ENCODE data around the gene LRBA. TPM values are rescaled to one million over a fixed set of nuclear protein-coding genes. Genes with fewer than 3 reads are reported as not detected.
A peak's percentile ranks its signal among the peaks of the same experiment; 100 is the strongest.

LRBA gene
- total and polyA plus RNA-seq, 5 donors from 2014 or later: 23.0 to 95.3 (median 25.4) TPM

- no peak overlapping the region for H3K27ac ChIP-seq (ENCODE audit: insufficient read depth, low read length, poor library complexity, severe bottlenecking)
- H3K27me3 Mint-ChIP-seq: no peaks in the 10 kb centered on the region
- no peak overlapping the region for H3K4me3 Mint-ChIP-seq
- H3K4me3 ChIP-seq (ENCODE audit: low read depth, low read length): no peak overlapping the region
- H3K4me1 Mint-ChIP-seq: peaks cover 51 to 58% (median 52%) of the 10 kb centered on the region in 4 donors
- H3K36me3 Mint-ChIP-seq: peaks cover 11% of the 10 kb centered on the region
- no peak for DNase-seq
- no peaks in the 10 kb centered on the region for H3K27me3 ChIP-seq (ENCODE audit: control insufficient read depth, insufficient read depth, low read length)
- no peak for ATAC-seq (ENCODE audit: low read depth in 2 of 2)
- peak overlapping the region in 1 of 3 donors; percentile 27 for H3K27ac Mint-ChIP-seq
- no peaks in the 10 kb centered on the region for H3K9me3 ChIP-seq (ENCODE audit: control insufficient read depth in 2 of 2, low read length in 2 of 2)
- peaks cover 0 to 4% (median 0%) of the 10 kb centered on the region in 7 donors for H3K9me3 Mint-ChIP-seq
- no peaks in the 10 kb centered on the region for H3K36me3 ChIP-seq (ENCODE audit: control insufficient read depth, insufficient read depth, low read length)
- peaks cover 5% of the 10 kb centered on the region for H3K4me1 ChIP-seq (ENCODE audit: control insufficient read depth, insufficient read depth, low read length, poor library complexity, severe bottlenecking)
Measured at GRCh38 chr4:150950657-150951288, 64.3 kb downstream of the LRBA start.

GRCh38 chr4:150949943-150950342 is 65.1 kb downstream of the LRBA start:
- H3K4me1 Mint-ChIP-seq: peaks cover 50 to 57% (median 53%) of the 10 kb centered on the region in 4 donors
- DNase-seq (no peak), ATAC-seq (ENCODE audit: low read depth in 2 of 2) (no peak)

GRCh38 chr4:150949342-150949741 is 65.7 kb downstream of the LRBA start:
- Mint-ChIP-seq H3K4me1 (peaks cover 55 to 63% (median 57%) of the 10 kb centered on the region in 4 donors), H3K4me3 (no peak overlapping the region), H3K9me3 (peaks cover 0 to 4% (median 0%) of the 10 kb centered on the region in 7 donors), H3K27me3 (no peaks in the 10 kb centered on the region), H3K27ac (no peak overlapping the region), H3K36me3 (peaks cover 6% of the 10 kb centered on the region)
- no peaks in the 10 kb centered on the region for H3K36me3 ChIP-seq (ENCODE audit: control insufficient read depth, insufficient read depth, low read length)
- ATAC-seq (ENCODE audit: low read depth in 2 of 2) (no peak), DNase-seq (no peak)
- H3K4me1 ChIP-seq (ENCODE audit: control insufficient read depth, insufficient read depth, low read length, poor library complexity, severe bottlenecking): peaks cover 5% of the 10 kb centered on the region
- H3K27ac ChIP-seq (ENCODE audit: insufficient read depth, low read length, poor library complexity, severe bottlenecking): no peak overlapping the region
- no peaks in the 10 kb centered on the region for H3K9me3 ChIP-seq (ENCODE audit: control insufficient read depth in 2 of 2, low read length in 2 of 2)
- no peaks in the 10 kb centered on the region for H3K27me3 ChIP-seq (ENCODE audit: control insufficient read depth, insufficient read depth, low read length)
- H3K4me3 ChIP-seq (ENCODE audit: low read depth, low read length): no peak overlapping the region

More at GRCh38 chr4:150949943-150950342, 65.1 kb downstream of the LRBA start:
- no peak overlapping the region for H3K27ac Mint-ChIP-seq
- H3K27me3 Mint-ChIP-seq: no peaks in the 10 kb centered on the region
- no peaks in the 10 kb centered on the region for H3K36me3 ChIP-seq (ENCODE audit: control insufficient read depth, insufficient read depth, low read length)
- H3K4me1 ChIP-seq (ENCODE audit: control insufficient read depth, insufficient read depth, low read length, poor library complexity, severe bottlenecking): peaks cover 5% of the 10 kb centered on the region
- no peaks in the 10 kb centered on the region for H3K27me3 ChIP-seq (ENCODE audit: control insufficient read depth, insufficient read depth, low read length)
- peak overlapping the region in 2 of 4 donors; percentile 19 to 32 for H3K4me3 Mint-ChIP-seq
- peaks cover 7% of the 10 kb centered on the region for H3K36me3 Mint-ChIP-seq
- no peaks in the 10 kb centered on the region for H3K9me3 ChIP-seq (ENCODE audit: control insufficient read depth in 2 of 2, low read length in 2 of 2)
- no peak overlapping the region for H3K4me3 ChIP-seq (ENCODE audit: low read depth, low read length)
- peaks cover 0 to 4% (median 0%) of the 10 kb centered on the region in 7 donors for H3K9me3 Mint-ChIP-seq
- no peak overlapping the region for H3K27ac ChIP-seq (ENCODE audit: insufficient read depth, low read length, poor library complexity, severe bottlenecking)

- Mint-ChIP-seq H3K4me1 (peaks cover 58 to 67% (median 63%) of the 10 kb centered on the region in 4 donors), H3K9me3 (peaks cover 0 to 4% (median 0%) of the 10 kb centered on the region in 7 donors), H3K36me3 (peaks cover 8% of the 10 kb centered on the region), H3K27ac (no peak overlapping the region), H3K27me3 (no peaks in the 10 kb centered on the region), H3K4me3 (no peak overlapping the region)
- H3K27ac ChIP-seq (ENCODE audit: insufficient read depth, low read length, poor library complexity, severe bottlenecking): no peak overlapping the region
- no peak overlapping the region for H3K4me3 ChIP-seq (ENCODE audit: low read depth, low read length)
- H3K27me3 ChIP-seq (ENCODE audit: control insufficient read depth, insufficient read depth, low read length): no peaks in the 10 kb centered on the region
- peaks cover 5% of the 10 kb centered on the region for H3K4me1 ChIP-seq (ENCODE audit: control insufficient read depth, insufficient read depth, low read length, poor library complexity, severe bottlenecking)
- H3K9me3 ChIP-seq (ENCODE audit: control insufficient read depth in 2 of 2, low read length in 2 of 2): no peaks in the 10 kb centered on the region
- ATAC-seq (ENCODE audit: low read depth in 2 of 2) (no peak), DNase-seq (no peak)
- no peaks in the 10 kb centered on the region for H3K36me3 ChIP-seq (ENCODE audit: control insufficient read depth, insufficient read depth, low read length)
Measured at GRCh38 chr4:150948710-150949109, 66.4 kb downstream of the LRBA start.

GRCh38 chr4:150948074-150948473 is 67.0 kb downstream of the LRBA start:
- peaks cover 59 to 71% (median 66%) of the 10 kb centered on the region in 4 donors for H3K4me1 Mint-ChIP-seq

GRCh38 chr4:150944660-150945059 is 70.4 kb downstream of the LRBA start:
- Histone ChIP-seq H3K4me3 (ENCODE audit: low read depth, low read length) (no peak overlapping the region), H3K9me3 (ENCODE audit: control insufficient read depth in 2 of 2, low read length in 2 of 2) (no peaks in the 10 kb centered on the region), H3K36me3 (ENCODE audit: control insufficient read depth, insufficient read depth, low read length) (no peaks in the 10 kb centered on the region), H3K4me1 (ENCODE audit: control insufficient read depth, insufficient read depth, low read length, poor library complexity, severe bottlenecking) (no peaks in the 10 kb centered on the region), H3K27ac (ENCODE audit: insufficient read depth, low read length, poor library complexity, severe bottlenecking) (no peak overlapping the region), H3K27me3 (ENCODE audit: control insufficient read depth, insufficient read depth, low read length) (no peaks in the 10 kb centered on the region)
- peaks cover 9% of the 10 kb centered on the region for H3K36me3 Mint-ChIP-seq
- no peaks in the 10 kb centered on the region for H3K27me3 Mint-ChIP-seq
- H3K9me3 Mint-ChIP-seq: peaks cover 0 to 1% (median 0%) of the 10 kb centered on the region in 7 donors
- peaks cover 45 to 61% (median 49%) of the 10 kb centered on the region in 4 donors for H3K4me1 Mint-ChIP-seq
- peak overlapping the region in 2 of 3 donors; percentile 8 to 20 for H3K27ac Mint-ChIP-seq
- ATAC-seq (ENCODE audit: low read depth in 2 of 2) (no peak), DNase-seq (no peak)
- H3K4me3 Mint-ChIP-seq: peak overlapping the region in 1 of 4 donors; percentile 32

More at GRCh38 chr4:150948074-150948473, 67.0 kb downstream of the LRBA start:
- no peaks in the 10 kb centered on the region for H3K36me3 ChIP-seq (ENCODE audit: control insufficient read depth, insufficient read depth, low read length)
- Mint-ChIP-seq H3K36me3 (peaks cover 9% of the 10 kb centered on the region), H3K27ac (no peak overlapping the region), H3K4me3 (no peak overlapping the region), H3K9me3 (peaks cover 0 to 4% (median 0%) of the 10 kb centered on the region in 7 donors), H3K27me3 (no peaks in the 10 kb centered on the region)
- no peak overlapping the region for H3K4me3 ChIP-seq (ENCODE audit: low read depth, low read length)
- no peak overlapping the region for H3K27ac ChIP-seq (ENCODE audit: insufficient read depth, low read length, poor library complexity, severe bottlenecking)
- H3K27me3 ChIP-seq (ENCODE audit: control insufficient read depth, insufficient read depth, low read length): no peaks in the 10 kb centered on the region
- ATAC-seq (ENCODE audit: low read depth in 2 of 2): no peak
- DNase-seq: no peak
- no peaks in the 10 kb centered on the region for H3K9me3 ChIP-seq (ENCODE audit: control insufficient read depth in 2 of 2, low read length in 2 of 2)
- H3K4me1 ChIP-seq (ENCODE audit: control insufficient read depth, insufficient read depth, low read length, poor library complexity, severe bottlenecking): peaks cover 5% of the 10 kb centered on the region

- Histone ChIP-seq H3K36me3 (ENCODE audit: control insufficient read depth, insufficient read depth, low read length) (no peaks in the 10 kb centered on the region), H3K27ac (ENCODE audit: insufficient read depth, low read length, poor library complexity, severe bottlenecking) (no peak overlapping the region), H3K27me3 (ENCODE audit: control insufficient read depth, insufficient read depth, low read length) (no peaks in the 10 kb centered on the region), H3K4me3 (ENCODE audit: low read depth, low read length) (no peak overlapping the region), H3K4me1 (ENCODE audit: control insufficient read depth, insufficient read depth, low read length, poor library complexity, severe bottlenecking) (no peaks in the 10 kb centered on the region), H3K9me3 (ENCODE audit: control insufficient read depth in 2 of 2, low read length in 2 of 2) (no peaks in the 10 kb centered on the region)
- ATAC-seq (ENCODE audit: low read depth in 2 of 2): no peak
- Mint-ChIP-seq H3K27me3 (no peaks in the 10 kb centered on the region), H3K9me3 (no peaks in the 10 kb centered on the region), H3K36me3 (peaks cover 9% of the 10 kb centered on the region), H3K4me3 (no peak overlapping the region), H3K27ac (peak overlapping the region in 2 of 3 donors; percentile 48 to 51), H3K4me1 (peaks cover 49 to 64% (median 51%) of the 10 kb centered on the region in 4 donors)
- no peak for DNase-seq
Measured at GRCh38 chr4:150943818-150944217, 71.3 kb downstream of the LRBA start.

GRCh38 chr4:150943126-150943525 is 72.0 kb downstream of the LRBA start:
- H3K36me3 Mint-ChIP-seq: peaks cover 9% of the 10 kb centered on the region
- H3K4me1 ChIP-seq (ENCODE audit: control insufficient read depth, insufficient read depth, low read length, poor library complexity, severe bottlenecking): no peaks in the 10 kb centered on the region
- H3K27me3 Mint-ChIP-seq: no peaks in the 10 kb centered on the region
- H3K9me3 Mint-ChIP-seq: no peaks in the 10 kb centered on the region
- peak overlapping the region in 1 of 3 donors; percentile 48 for H3K27ac Mint-ChIP-seq
- DNase-seq: no peak
- no peak for ATAC-seq (ENCODE audit: low read depth in 2 of 2)
- no peaks in the 10 kb centered on the region for H3K36me3 ChIP-seq (ENCODE audit: control insufficient read depth, insufficient read depth, low read length)
- H3K27me3 ChIP-seq (ENCODE audit: control insufficient read depth, insufficient read depth, low read length): no peaks in the 10 kb centered on the region
- no peak overlapping the region for H3K4me3 Mint-ChIP-seq
- H3K9me3 ChIP-seq (ENCODE audit: control insufficient read depth in 2 of 2, low read length in 2 of 2): no peaks in the 10 kb centered on the region
- H3K4me3 ChIP-seq (ENCODE audit: low read depth, low read length): no peak overlapping the region
- peaks cover 50 to 66% (median 55%) of the 10 kb centered on the region in 4 donors for H3K4me1 Mint-ChIP-seq
- no peak overlapping the region for H3K27ac ChIP-seq (ENCODE audit: insufficient read depth, low read length, poor library complexity, severe bottlenecking)

All from CD4-positive, CD25-positive, alpha-beta regulatory T cell (primary cell).